Pancreas (tissue), 10 donors: ENCODE measurements around the gene OGA. TPM values are rescaled to one million over a fixed set of nuclear protein-coding genes. Genes with fewer than 3 reads are reported as not detected.

Experiments used
- ATAC-seq, 4 donors: fragments of 200-7000 bp; cut with Tn5 transposase; one replicate each; pipeline versions ENCODE4 v1.8.0 to v1.9.1; 2020; ENCODE audit warnings: mild to moderate bottlenecking in 4 of 4, moderate library complexity in 4 of 4
- DNase-seq, 6 donors: peaks; one replicate each; pipeline ENCODE4 v3.0.0-alpha.2; 2020
- FAIRE-seq: peaks from 2 replicates; lab custom pipeline; 2012; peaks lifted over from hg19 to GRCh38; lab: Jason Lieb, UNC
- H3K27ac ChIP-seq, 4 donors: fragments of 200-600 bp; sonication (generic); 1 replicate in 3 of 4; 2 replicates in 1 of 4; pipeline versions ENCODE4 v1.5.0 to v1.8.0; 2020
- H3K27me3 ChIP-seq, 4 donors: fragments of 200-600 bp; one replicate each; pipeline ENCODE4 v1.8.0; 2021
- H3K36me3 ChIP-seq, 3 donors: fragments of 200-600 bp; sonication (generic) in 1 of 3; one replicate each; pipeline versions ENCODE4 v1.5.0 to v1.8.0; 2020 to 2021
- H3K4me1 ChIP-seq, 3 donors: fragments of 200-600 bp; one replicate each; pipeline ENCODE4 v1.8.0; 2021
- H3K4me3 ChIP-seq, 4 donors: fragments of 200-600 bp; sonication (generic) in 2 of 4; one replicate each; pipeline versions ENCODE4 v1.5.0 to v1.8.0; 2020 to 2021
- H3K9me3 ChIP-seq, 4 donors: fragments of 200-600 bp; one replicate each; pipeline ENCODE4 v1.8.0; 2021
- CTCF ChIP-seq, 4 donors: fragments of 200-600 bp; sonication (generic) in 3 of 4; IDR thresholded peaks; one replicate each; pipeline versions ENCODE4 v1.5.0 to v1.8.0; 2021; ENCODE audit warnings: antibody characterized with exemption in 4 of 4
- WGBS, 2 donors: extraction: QIAGEN DNeasy Blood & Tissue Kit; methylation state at CpG; one replicate each; pipeline ENCODE4 v1.1.7; 2013; 5-methylcytosine and 5-hydroxymethylcytosine counted together
- intact Hi-C, 3 donors: fragments of 100-400 bp; cut with DNase I; formaldehyde crosslinking; loops; one replicate each; pipeline versions ENCODE4 v1.11.1 to v1.14.2; 2022
- polyA plus RNA-seq, 2 donors: library from polyadenylated mRNA; stranded (reverse); fragments of 200-250 nt; gene quantifications; one replicate each; pipeline ENCODE4 v1.2.3, GENCODE V29; 2013
- total RNA-seq, 6 donors: library from RNA; stranded (reverse); fragmentation: NEBNext Ultra II Directional in 4 of 6; extraction: Animal tissue kit (Norgen Biotek cat#: 25700) in 4 of 6; gene quantifications; one replicate each; pipeline versions ENCODE4 v1.2.1 to v1.2.4, GENCODE V29; 2021 to 2023
- donor health status: healthy with polysubstance abuse.
- donor health status: DM: no; HTN: no; CAD: no; lungs with moderate emphysema.
- donor health status: DM: no; HTN: no; CAD: no.
- donor health status: control.
- donor health status: control.
- donor health status: Bipolar disorder and iron deficiency.
- donor health status: DM: yes; HTN: yes; CAD: no.
- donor health status: DM: no; HTN: no; CAD: no.
- donor health status: DM: no; HTN: no; CAD: no.
- donor health status: DM: yes; HTN: yes; CAD: no.

The OGA gene
- total and polyA plus RNA-seq, 8 donors: 29.3 to 57.3 (median 32.2) TPM

GRCh38 chr10:101816376-101816775, 1.9 kb downstream of the OGA start:
- Histone ChIP-seq H3K4me3 (peak overlapping the region; percentile 83 to 99 (median 98)), H3K27me3 (no peaks in the 10 kb centered on the region), H3K9me3 (no peaks in the 10 kb centered on the region), H3K36me3 (no peaks in the 10 kb centered on the region), H3K4me1 (peaks cover 10 to 24% (median 15%) of the 10 kb centered on the region in 3 donors), H3K27ac (peak overlapping the region in 1 of 4 donors; percentile 20)
- ATAC-seq: no peak
- WGBS, 2 donors: 1 to 2% methylated on average over 5 of the region's 5 CpGs
- intact Hi-C loops: no loop called here
- no peak for TF ChIP-seq CTCF (IDR thresholded peaks at IDR 0.05)
- FAIRE-seq: no peak
- DNase-seq: no peak

- Histone ChIP-seq H3K36me3 (peaks cover 0 to 13% (median 0%) of the 10 kb centered on the region in 3 donors), H3K4me3 (peak overlapping the region in 2 of 4 donors; percentile 83 to 99), H3K4me1 (peaks cover 10 to 24% (median 15%) of the 10 kb centered on the region in 3 donors), H3K27me3 (no peaks in the 10 kb centered on the region), H3K27ac (no peak overlapping the region), H3K9me3 (no peaks in the 10 kb centered on the region)
- no peak for FAIRE-seq
- no peak for ATAC-seq
- no peak for DNase-seq
- intact Hi-C loops: no loop called here
- TF ChIP-seq CTCF (IDR thresholded peaks at IDR 0.05): no peak
- WGBS, 2 donors: 79 to 81% methylated on average over 8 of the region's 8 CpGs
Observed at GRCh38 chr10:101814466-101815071, 3.7 kb downstream of the OGA start.

GRCh38 chr10:101812606-101813005, 5.6 kb downstream of the OGA start:
- H3K4me3 ChIP-seq: no peak overlapping the region
- no peak for DNase-seq
- no peak for ATAC-seq
- peaks cover 0 to 30% (median 0%) of the 10 kb centered on the region in 3 donors for H3K36me3 ChIP-seq
- no peaks in the 10 kb centered on the region for H3K27me3 ChIP-seq
- TF ChIP-seq CTCF (IDR thresholded peaks at IDR 0.05): no peak
- intact Hi-C loops: no loop called here
- no peak for FAIRE-seq
- 73 to 78% methylated on average over 4 of the region's 4 CpGs for WGBS, 2 donors
- H3K27ac ChIP-seq: no peak overlapping the region
- peaks cover 10 to 17% (median 15%) of the 10 kb centered on the region in 3 donors for H3K4me1 ChIP-seq
- H3K9me3 ChIP-seq: no peaks in the 10 kb centered on the region

- ATAC-seq (no peak), FAIRE-seq (no peak), DNase-seq (no peak)
- TF ChIP-seq CTCF (IDR thresholded peaks at IDR 0.05): no peak
- intact Hi-C loops: no loop called here
- H3K9me3 ChIP-seq: no peaks in the 10 kb centered on the region
- H3K4me3 ChIP-seq: no peak overlapping the region
- H3K27ac ChIP-seq: no peak overlapping the region
- no peaks in the 10 kb centered on the region for H3K4me1 ChIP-seq
- 79 to 83% methylated on average over 1 of the region's 1 CpG for WGBS, 2 donors
- peaks cover 0 to 83% (median 25%) of the 10 kb centered on the region in 3 donors for H3K36me3 ChIP-seq
- no peaks in the 10 kb centered on the region for H3K27me3 ChIP-seq
Observed at GRCh38 chr10:101807158-101807557, 11.1 kb downstream of the OGA start.

- Histone ChIP-seq H3K4me3 (no peak overlapping the region), H3K36me3 (peaks cover 0 to 96% (median 51%) of the 10 kb centered on the region in 3 donors), H3K9me3 (no peaks in the 10 kb centered on the region), H3K4me1 (no peaks in the 10 kb centered on the region), H3K27ac (no peak overlapping the region), H3K27me3 (no peaks in the 10 kb centered on the region)
- DNase-seq (no peak), ATAC-seq (no peak), FAIRE-seq (no peak)
- no peak for TF ChIP-seq CTCF (IDR thresholded peaks at IDR 0.05)
- intact Hi-C loops: no loop called here
- 75 to 76% methylated on average over 4 of the region's 4 CpGs for WGBS, 2 donors
Observed at GRCh38 chr10:101803511-101803910, 14.7 kb downstream of the OGA start.
